ENCODE measurements around the gene STXBP3.

DNA sequence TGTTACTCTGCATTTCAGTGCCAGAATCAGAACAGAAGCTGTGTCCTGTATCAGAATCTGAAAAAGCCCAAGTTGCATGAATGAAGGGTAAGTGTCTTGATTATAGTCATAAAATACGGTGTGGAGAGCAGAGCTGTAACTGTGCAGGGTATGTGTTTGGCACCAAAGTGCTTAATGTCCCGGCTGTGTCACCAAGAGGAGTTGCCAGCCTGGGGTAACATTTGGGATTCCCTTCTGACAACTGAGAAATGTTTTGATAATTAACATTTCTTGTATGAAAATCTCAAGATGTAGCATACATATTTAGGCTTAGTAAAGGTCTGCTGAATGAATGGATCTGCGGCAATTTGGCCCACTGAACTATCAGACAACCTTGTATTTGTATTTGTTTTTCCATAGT lies 77.2 kb downstream of the STXBP3 start:
- TF ChIP-seq, protein P1, sequence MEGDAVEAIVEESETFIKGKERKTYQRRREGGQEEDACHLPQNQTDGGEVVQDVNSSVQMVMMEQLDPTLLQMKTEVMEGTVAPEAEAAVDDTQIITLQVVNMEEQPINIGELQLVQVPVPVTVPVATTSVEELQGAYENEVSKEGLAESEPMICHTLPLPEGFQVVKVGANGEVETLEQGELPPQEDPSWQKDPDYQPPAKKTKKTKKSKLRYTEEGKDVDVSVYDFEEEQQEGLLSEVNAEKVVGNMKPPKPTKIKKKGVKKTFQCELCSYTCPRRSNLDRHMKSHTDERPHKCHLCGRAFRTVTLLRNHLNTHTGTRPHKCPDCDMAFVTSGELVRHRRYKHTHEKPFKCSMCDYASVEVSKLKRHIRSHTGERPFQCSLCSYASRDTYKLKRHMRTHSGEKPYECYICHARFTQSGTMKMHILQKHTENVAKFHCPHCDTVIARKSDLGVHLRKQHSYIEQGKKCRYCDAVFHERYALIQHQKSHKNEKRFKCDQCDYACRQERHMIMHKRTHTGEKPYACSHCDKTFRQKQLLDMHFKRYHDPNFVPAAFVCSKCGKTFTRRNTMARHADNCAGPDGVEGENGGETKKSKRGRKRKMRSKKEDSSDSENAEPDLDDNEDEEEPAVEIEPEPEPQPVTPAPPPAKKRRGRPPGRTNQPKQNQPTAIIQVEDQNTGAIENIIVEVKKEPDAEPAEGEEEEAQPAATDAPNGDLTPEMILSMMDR (IDR thresholded peaks at IDR 0.05): no peak
- TF ChIP-seq EP300 (IDR thresholded peaks at IDR 0.05) (no peak), POLR2A (IDR thresholded peaks at IDR 0.05) (no peak)
